A549 (cell line): ENCODE measurements around the gene KCNA5. TPM values are rescaled to one million over a fixed set of nuclear protein-coding genes. Genes with fewer than 3 reads are reported as not detected.

Experiments
- ATAC-seq, 2 experiments: fragments of 200-7000 bp in 1 of 2; fragments of >200 bp in 1 of 2; cut with Nextera tagmentation in 1 of 2; cut with Tn5 transposase in 1 of 2; 3 replicates each; pipeline versions ENCODE4 v1.8.0 to v1.9.1; 2018 to 2020; ENCODE audit warnings: mild to moderate bottlenecking in 1 of 2, moderate library complexity in 1 of 2
- CTCF ChIA-PET: fragments of 300-600 bp; sonication (Branson Sonifier 250); formaldehyde crosslinking; extraction: SDS; loops from one replicate; lab custom pipeline; 2021; ENCODE audit warnings: antibody characterized with exemption, inconsistent platforms; lab: Yijun Ruan, JAX
- POLR2A ChIA-PET: fragments of 350-600 bp; formaldehyde crosslinking; extraction: SDS; loops from one replicate; lab custom pipeline; 2021; ENCODE audit warnings: antibody characterized with exemption, inconsistent platforms; lab: Yijun Ruan, JAX
- DNase-seq, 2 experiments: peaks; one replicate each; pipeline versions ENCODE4 v3.0.0 to v3.0.0-alpha.2; 2011 to 2016; ENCODE audit warnings: low read depth in 1 of 2, low spot score in 1 of 2
- FAIRE-seq: peaks from 2 replicates; lab custom pipeline; 2011; peaks lifted over from hg19 to GRCh38; lab: Jason Lieb, UNC
- H3K27ac ChIP-seq, 2 experiments: fragments of >200 bp; sonication (Bioruptor Twin); formaldehyde crosslinking; 3 replicates each; pipeline ENCODE4 v1.5.1; 2016 to 2017
- H3K4me1 ChIP-seq: fragments of >200 bp; sonication (Bioruptor Twin); formaldehyde crosslinking; 3 replicates; pipeline ENCODE4 v1.6.1; 2016
- H3K4me2 ChIP-seq: fragments of >200 bp; sonication (Bioruptor Twin); formaldehyde crosslinking; 3 replicates; pipeline ENCODE4 v1.6.1; 2016
- H3K4me3 ChIP-seq: fragments of >200 bp; sonication (Bioruptor Twin); formaldehyde crosslinking; 3 replicates; pipeline ENCODE4 v1.5.1; 2016
- H3K9me3 ChIP-seq: fragments of >200 bp; sonication (Bioruptor Twin); formaldehyde crosslinking; 3 replicates; pipeline ENCODE4 v1.6.1; 2016
- BCL3 ChIP-seq: fragments of >200 bp; sonication (Bioruptor Twin); formaldehyde crosslinking; IDR thresholded peaks from 3 replicates; pipeline ENCODE4 v1.6.1; 2016
- BHLHE40 ChIP-seq: IDR thresholded peaks from 2 replicates; pipeline ENCODE4 v1.6.1; 2012; ENCODE audit warnings: low read depth, low read length, inconsistent platforms
- CHD2 ChIP-seq: fragments of 150-350 bp; IDR thresholded peaks from 2 replicates; pipeline ENCODE4 v1.6.1; 2014; ENCODE audit warnings: low read length; ENCODE audit not compliant: partially characterized antibody
- E2F6 ChIP-seq: IDR thresholded peaks from 2 replicates; pipeline ENCODE4 v1.6.1; 2012; ENCODE audit warnings: low read depth, borderline replicate concordance
- EHMT2 ChIP-seq: fragments of 200-600 bp; sonication (generic); IDR thresholded peaks from 2 replicates; pipeline ENCODE4 v1.6.1; 2016; ENCODE audit warnings: antibody characterized with exemption, low read depth, mild to moderate bottlenecking, moderate library complexity
- ESRRA ChIP-seq: fragments of 150-350 bp; IDR thresholded peaks from 2 replicates; pipeline ENCODE4 v1.6.1; 2014; ENCODE audit warnings: mild to moderate bottlenecking, low read length, borderline replicate concordance
- FOSB ChIP-seq: fragments of 250-450 bp; sonication (Bioruptor Pico); IDR thresholded peaks from 2 replicates; pipeline ENCODE4 v1.5.0; 2020; ENCODE audit warnings: mild to moderate bottlenecking, moderate library complexity
- FOSL2 ChIP-seq, 2 experiments: fragments of 450-650 bp in 1 of 2; fragments of >200 bp in 1 of 2; sonication (Bioruptor Twin) in 1 of 2; formaldehyde crosslinking; IDR thresholded peaks; 2 replicates each; pipeline versions ENCODE4 v1.5.0 to v1.6.1; 2016 to 2020; ENCODE audit warnings: mild to moderate bottlenecking in 1 of 2, moderate library complexity in 1 of 2
- HDAC2 ChIP-seq: fragments of 200-600 bp; sonication (generic); IDR thresholded peaks from 2 replicates; pipeline ENCODE4 v1.6.1; 2016
- MAFK ChIP-seq: fragments of 450-650 bp; IDR thresholded peaks from 2 replicates; pipeline ENCODE4 v1.6.1; 2014; ENCODE audit not compliant: partially characterized antibody
- MAX ChIP-seq: IDR thresholded peaks from 2 replicates; pipeline ENCODE4 v1.6.1; 2012
- NFE2L2 ChIP-seq: fragments of 150-350 bp; conservative IDR thresholded peaks from 2 replicates; pipeline ENCODE4 v1.6.1; 2014; ENCODE audit warnings: low read length
- NR3C1 ChIP-seq: fragments of >200 bp; sonication (Bioruptor Twin); formaldehyde crosslinking; IDR thresholded peaks from 3 replicates; pipeline ENCODE4 v1.6.1; 2017
- PHF8 ChIP-seq: fragments of 200-600 bp; sonication (generic); IDR thresholded peaks from 2 replicates; pipeline ENCODE4 v1.6.1; 2016; ENCODE audit warnings: low read depth, mild to moderate bottlenecking, antibody characterized with exemption, moderate library complexity, borderline replicate concordance
- POLR2A ChIP-seq: IDR thresholded peaks from 2 replicates; pipeline ENCODE4 v1.6.1; 2012; ENCODE audit warnings: mild to moderate bottlenecking, low read length
- RARB ChIP-seq: fragments of 250-450 bp; sonication (Bioruptor Pico); IDR thresholded peaks from 2 replicates; pipeline ENCODE4 v1.8.0; 2021; ENCODE audit warnings: mild to moderate bottlenecking, moderate library complexity
- RCOR1 ChIP-seq: fragments of 150-350 bp; IDR thresholded peaks from 2 replicates; pipeline ENCODE4 v1.6.1; 2014; ENCODE audit warnings: antibody characterized with exemption, low read length, low read depth
- REST ChIP-seq: fragments of 200-600 bp; sonication (generic); IDR thresholded peaks from 2 replicates; pipeline ENCODE4 v1.6.1; 2016; ENCODE audit warnings: antibody characterized with exemption, mild to moderate bottlenecking, moderate library complexity
- SMC3 ChIP-seq: fragments of >200 bp; sonication (Bioruptor Twin); formaldehyde crosslinking; IDR thresholded peaks from 3 replicates; pipeline ENCODE4 v1.6.1; 2018; ENCODE audit warnings: inconsistent platforms
- TP53 ChIP-seq: fragments of 250-450 bp; sonication (Bioruptor Pico); IDR thresholded peaks from 2 replicates; pipeline ENCODE4 v1.5.0; 2021; ENCODE audit warnings: mild to moderate bottlenecking, moderate library complexity
- ZC3H11A ChIP-seq: fragments of 450-650 bp; IDR thresholded peaks from 2 replicates; pipeline ENCODE4 v1.6.1; 2014; ENCODE audit warnings: antibody characterized with exemption, mild to moderate bottlenecking
- ZSCAN20 ChIP-seq: fragments of 250-450 bp; sonication (Bioruptor Pico); IDR thresholded peaks from 2 replicates; pipeline ENCODE4 v1.8.0; 2022; ENCODE audit warnings: mild to moderate bottlenecking, moderate library complexity
- WGBS: methylation state at CpG from one replicate; pipeline ENCODE4 v1.1.6; 2017; ENCODE audit errors: missing lambda C conversion rate; 5-methylcytosine and 5-hydroxymethylcytosine counted together
- polyA plus RNA-seq, 4 experiments: library from polyadenylated mRNA; depleted of rRNA in 3 of 4; stranded (reverse); fragments of >200 nt; fragmentation: RNase III in 1 of 4; extraction: RNeasy Plus Mini Kit Qiagen cat#74134 plus additional on column Dnase treatment in 1 of 4; gene quantifications; 2 replicates in 3 of 4; 3 replicates in 1 of 4; pipeline ENCODE4 v1.2.3, GENCODE V29; 2011 to 2017

Gene KCNA5
- polyA plus RNA-seq, 2 of the 4 experiments (the other 2 are of a cell fraction): not detected

GRCh38 chr12:5026342-5026938, 17.2 kb upstream of the KCNA5 start:
- no peak for DNase-seq

GRCh38 chr12:5027046-5027821, 16.4 kb upstream of the KCNA5 start:
- CTCF ChIA-PET: interaction anchor here (0.6 to 1.1 kb wide), 2 partner anchors 57 to 961 kb away, joined by 3 to 4 read pairs; no protein-coding TSS in a partner anchor
- TF ChIP-seq CHD2 (no peak), MAFK (no peak), PHF8 (no peak), POLR2A (no peak), FOSB (CRISPR knock-in tag) (no peak)
- Histone ChIP-seq H3K4me2 (no peak overlapping the region), H3K4me3 (no peak overlapping the region), H3K9me3 (no peaks in the 10 kb centered on the region), H3K4me1 (no peaks in the 10 kb centered on the region), H3K27ac (no peak overlapping the region)
- DNase-seq (no peak), FAIRE-seq (no peak), ATAC-seq (no peak)
- POLR2A ChIA-PET: no interaction called here
- WGBS: 8% methylated on average over 4 of the region's 4 CpGs

More at GRCh38 chr12:5026342-5026938, 17.2 kb upstream of the KCNA5 start:
- POLR2A ChIA-PET: no interaction called here
- Histone ChIP-seq H3K9me3 (no peaks in the 10 kb centered on the region), H3K27ac (no peak overlapping the region), H3K4me2 (no peak overlapping the region), H3K4me3 (no peak overlapping the region), H3K4me1 (no peaks in the 10 kb centered on the region)
- ATAC-seq (no peak), FAIRE-seq (no peak)
- CTCF ChIA-PET: interaction anchor here (0.9 kb wide), 1 partner anchor 9 kb away, joined by 4 read pairs; no protein-coding TSS in a partner anchor
- WGBS: 5% methylated on average over 4 of the region's 4 CpGs
- TF ChIP-seq BCL3 (no peak), FOSL2 (IDR thresholded peaks at IDR 0.05) (no peak), FOSL2 (CRISPR knock-in tag; IDR thresholded peaks at IDR 0.05) (no peak), REST (no peak), ESRRA (no peak), RCOR1 (no peak), SMC3 (no peak)
- TF ChIP-seq, all 56 proteins: peak for 0

- TF ChIP-seq NR3C1 (no peak), RARB (CRISPR knock-in tag) (no peak), MAX (no peak), E2F6 (no peak), EHMT2 (no peak), HDAC2 (no peak), ZC3H11A (no peak), NFE2L2 (no peak), BHLHE40 (no peak), ZSCAN20 (CRISPR knock-in tag) (no peak), TP53 (CRISPR knock-in tag) (no peak), PHF8 (no peak)
- ChIA-PET CTCF (interaction anchor here (1.4 kb wide), 1 partner anchor 8 kb away, joined by 8 read pairs; no protein-coding TSS in a partner anchor), POLR2A (no interaction called here)
- ATAC-seq: no peak
- no peak for FAIRE-seq
- H3K4me2 ChIP-seq: no peak overlapping the region
- no peak overlapping the region for H3K4me3 ChIP-seq
- DNase-seq: no peak
- no peak overlapping the region for H3K27ac ChIP-seq
- H3K4me1 ChIP-seq: no peaks in the 10 kb centered on the region
- no peaks in the 10 kb centered on the region for H3K9me3 ChIP-seq
These were observed 13.6 kb upstream of the KCNA5 start for GRCh38 chr12:5030066-5030465.
